SU-DHL-6 (cell line): ENCODE data around the gene PRRX2.

Experiments
- H2AFZ ChIP-seq: fragments of 200-600 bp; sonication (generic); 2 replicates; pipeline ENCODE4 v1.6.1; 2014; ENCODE audit warnings: low read depth, mild to moderate bottlenecking, moderate library complexity, mixed read lengths, antibody characterized with exemption, low read length; ENCODE audit not compliant: severe bottlenecking
- H3F3A ChIP-seq: fragments of 200-600 bp; shearing (Covaris generic); 2 replicates; pipeline ENCODE4 v1.6.0; 2016; ENCODE audit warnings: antibody characterized with exemption, mild to moderate bottlenecking; ENCODE audit not compliant: insufficient read depth
- H3K27ac ChIP-seq: fragments of 200-600 bp; sonication (generic); 2 replicates; pipeline ENCODE4 v1.5.1; 2016; ENCODE audit warnings: low read depth, mild to moderate bottlenecking, low read length, moderate library complexity, mixed read lengths
- H3K27me3 ChIP-seq: fragments of 200-600 bp; sonication (generic), shearing (Covaris generic); 2 replicates; pipeline ENCODE4 v1.6.0; 2014; ENCODE audit warnings: mild to moderate bottlenecking, low read length
- H3K36me3 ChIP-seq: fragments of 200-600 bp; sonication (generic); 2 replicates; pipeline ENCODE4 v1.6.1; 2014; ENCODE audit warnings: mild to moderate bottlenecking, low read length, mixed read lengths
- H3K4me2 ChIP-seq: fragments of 300-600, 200-600 bp; shearing (Covaris generic), sonication (generic); 2 replicates; pipeline ENCODE4 v1.6.0; 2014; ENCODE audit warnings: low read length, low read depth, mild to moderate bottlenecking; ENCODE audit not compliant: poor library complexity, severe bottlenecking
- H3K4me3 ChIP-seq: fragments of 200-600 bp; sonication (generic); 2 replicates; pipeline ENCODE4 v1.5.1; 2014; ENCODE audit warnings: antibody characterized with exemption, low read length, mild to moderate bottlenecking, mixed read lengths; ENCODE audit not compliant: insufficient read depth, poor library complexity, severe bottlenecking
- H3K79me2 ChIP-seq: fragments of 200-600 bp; sonication (generic); 2 replicates; pipeline ENCODE4 v1.6.1; 2014; ENCODE audit warnings: mild to moderate bottlenecking, low read length, moderate library complexity; ENCODE audit not compliant: insufficient read depth
- H3K9ac ChIP-seq: fragments of 200-600 bp; sonication (generic); 2 replicates; pipeline ENCODE4 v1.7.0; 2014; ENCODE audit warnings: mild to moderate bottlenecking, low read length
- H3K9me2 ChIP-seq: fragments of 200-600 bp; sonication (generic); replicated peaks from 2 replicates; pipeline ENCODE4 v1.6.1; 2014; ENCODE audit warnings: low read length; ENCODE audit not compliant: insufficient read depth
- H3K9me3 ChIP-seq: fragments of 200-600 bp; sonication (generic); 2 replicates; pipeline ENCODE4 v1.6.1; 2014; ENCODE audit warnings: low read length, mixed read lengths; ENCODE audit not compliant: insufficient read depth
- H4K20me1 ChIP-seq: fragments of 200-600 bp; sonication (generic); 2 replicates; pipeline ENCODE4 v1.6.1; 2014; ENCODE audit warnings: low read depth, mild to moderate bottlenecking, antibody characterized with exemption, low read length, moderate library complexity, mixed read lengths
- CTCF ChIP-seq: fragments of 200-600 bp; sonication (generic); IDR thresholded peaks from one replicate; pipeline ENCODE4 v1.5.1; 2017; ENCODE audit warnings: antibody characterized with exemption, mild to moderate bottlenecking, low read length, moderate library complexity; ENCODE audit not compliant: insufficient read depth, poor library complexity, severe bottlenecking
- EZH2phosphoT487 ChIP-seq: fragments of 200-600 bp; sonication (generic), shearing (Covaris generic); conservative IDR thresholded peaks from 2 replicates; pipeline ENCODE4 v1.6.1; 2018; ENCODE audit warnings: mild to moderate bottlenecking, antibody characterized with exemption, low read length, moderate library complexity, mixed read lengths

PRRX2 gene

GRCh38 chr9:129649726-129650679, 15.4 kb upstream of the PRRX2 start:
- no peaks in the 10 kb centered on the region for H4K20me1 ChIP-seq
- H3K79me2 ChIP-seq = no peaks in the 10 kb centered on the region
- H3K9me2 ChIP-seq = no peaks in the 10 kb centered on the region
- no peak overlapping the region for H3K27ac ChIP-seq
- H3K9ac ChIP-seq = no peak overlapping the region
- no peaks in the 10 kb centered on the region for H3K27me3 ChIP-seq
- H3F3A ChIP-seq = no peaks in the 10 kb centered on the region
- no peak overlapping the region for H3K4me2 ChIP-seq
- H2AFZ ChIP-seq = no peak overlapping the region
- H3K4me3 ChIP-seq = no peak overlapping the region
- H3K9me3 ChIP-seq = no peaks in the 10 kb centered on the region
- H3K36me3 ChIP-seq = no peaks in the 10 kb centered on the region
- no peak for TF ChIP-seq CTCF
- TF ChIP-seq EZH2phosphoT487 = no peak

GRCh38 chr9:129650680-129651235, 14.7 kb upstream of the PRRX2 start:
- Histone ChIP-seq H3K27me3 (no peaks in the 10 kb centered on the region), H3K9me2 (no peaks in the 10 kb centered on the region), H2AFZ (no peak overlapping the region), H3K36me3 (no peaks in the 10 kb centered on the region), H4K20me1 (no peaks in the 10 kb centered on the region), H3K9me3 (no peaks in the 10 kb centered on the region), H3F3A (no peaks in the 10 kb centered on the region), H3K9ac (no peak overlapping the region), H3K27ac (no peak overlapping the region), H3K4me3 (no peak overlapping the region), H3K4me2 (no peak overlapping the region), H3K79me2 (no peaks in the 10 kb centered on the region)
- TF ChIP-seq CTCF (no peak), EZH2phosphoT487 (no peak)

- no peak for TF ChIP-seq EZH2phosphoT487
- no peak for TF ChIP-seq CTCF
- Histone ChIP-seq H3K27ac (no peak overlapping the region), H2AFZ (no peak overlapping the region), H3K9me2 (no peaks in the 10 kb centered on the region), H3F3A (no peaks in the 10 kb centered on the region), H3K4me2 (no peak overlapping the region), H3K9ac (no peak overlapping the region), H3K4me3 (no peak overlapping the region), H4K20me1 (no peaks in the 10 kb centered on the region), H3K36me3 (no peaks in the 10 kb centered on the region), H3K79me2 (no peaks in the 10 kb centered on the region), H3K27me3 (no peaks in the 10 kb centered on the region), H3K9me3 (no peaks in the 10 kb centered on the region)
Observed at GRCh38 chr9:129653823-129654553, 11.5 kb upstream of the PRRX2 start.
